OCI-LY1 (cell line): Measurements from ENCODE around the gene ARL13A.

Source experiments
- EZH2 ChIP-seq: fragments of 200-600 bp; sonication (generic), shearing (Covaris generic); IDR thresholded peaks from 2 replicates; pipeline ENCODE4 v1.8.0; 2017; ENCODE audit warnings: borderline replicate concordance, mixed run types, mild to moderate bottlenecking, antibody characterized with exemption, low read length, moderate library complexity, mixed read lengths
- TF ChIP-seq, protein P1 (sequence below): fragments of 200-600 bp; sonication (generic), shearing (Covaris generic); IDR thresholded peaks from 2 replicates; pipeline ENCODE4 v1.5.1; 2017; ENCODE audit warnings: mild to moderate bottlenecking, antibody characterized with exemption, low read length, moderate library complexity, mixed read lengths

DNA sequence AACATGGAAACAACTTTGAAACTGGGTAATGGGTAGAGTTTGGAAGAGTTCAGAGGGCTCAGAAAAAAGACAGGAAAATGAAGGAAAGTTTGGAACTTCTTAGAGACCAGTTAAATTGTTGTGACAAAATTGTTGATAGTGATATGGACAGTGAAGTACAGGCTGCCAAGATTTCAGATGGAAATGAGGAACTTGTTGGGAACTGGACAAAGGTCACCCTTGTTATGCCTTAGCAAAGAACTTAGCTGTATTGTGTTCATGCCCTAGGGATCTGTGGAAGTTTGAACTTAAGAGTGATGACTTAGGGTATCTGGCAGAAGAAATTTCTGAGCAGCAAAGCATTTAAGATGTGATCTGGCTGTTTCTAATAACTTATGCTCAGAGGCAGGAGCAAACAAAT, 5.1 kb upstream of the ARL13A start:
- no peak for TF ChIP-seq EZH2
- TF ChIP-seq, protein P1, sequence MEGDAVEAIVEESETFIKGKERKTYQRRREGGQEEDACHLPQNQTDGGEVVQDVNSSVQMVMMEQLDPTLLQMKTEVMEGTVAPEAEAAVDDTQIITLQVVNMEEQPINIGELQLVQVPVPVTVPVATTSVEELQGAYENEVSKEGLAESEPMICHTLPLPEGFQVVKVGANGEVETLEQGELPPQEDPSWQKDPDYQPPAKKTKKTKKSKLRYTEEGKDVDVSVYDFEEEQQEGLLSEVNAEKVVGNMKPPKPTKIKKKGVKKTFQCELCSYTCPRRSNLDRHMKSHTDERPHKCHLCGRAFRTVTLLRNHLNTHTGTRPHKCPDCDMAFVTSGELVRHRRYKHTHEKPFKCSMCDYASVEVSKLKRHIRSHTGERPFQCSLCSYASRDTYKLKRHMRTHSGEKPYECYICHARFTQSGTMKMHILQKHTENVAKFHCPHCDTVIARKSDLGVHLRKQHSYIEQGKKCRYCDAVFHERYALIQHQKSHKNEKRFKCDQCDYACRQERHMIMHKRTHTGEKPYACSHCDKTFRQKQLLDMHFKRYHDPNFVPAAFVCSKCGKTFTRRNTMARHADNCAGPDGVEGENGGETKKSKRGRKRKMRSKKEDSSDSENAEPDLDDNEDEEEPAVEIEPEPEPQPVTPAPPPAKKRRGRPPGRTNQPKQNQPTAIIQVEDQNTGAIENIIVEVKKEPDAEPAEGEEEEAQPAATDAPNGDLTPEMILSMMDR: no peak
